COLO668 (cell line): Measurements from ENCODE around the gene TNRC18.
"Not testable (repeated sequence)": the region's sequence is repeated elsewhere in the genome, so short reads cannot be mapped to it uniquely, and the experiment has no call there.

Source experiments
- DNase-seq: peaks from one replicate; lab custom pipeline; 2025; ENCODE audit not compliant: unreplicated experiment; lab: John Stamatoyannopoulos, UW

The TNRC18 gene

DNA sequence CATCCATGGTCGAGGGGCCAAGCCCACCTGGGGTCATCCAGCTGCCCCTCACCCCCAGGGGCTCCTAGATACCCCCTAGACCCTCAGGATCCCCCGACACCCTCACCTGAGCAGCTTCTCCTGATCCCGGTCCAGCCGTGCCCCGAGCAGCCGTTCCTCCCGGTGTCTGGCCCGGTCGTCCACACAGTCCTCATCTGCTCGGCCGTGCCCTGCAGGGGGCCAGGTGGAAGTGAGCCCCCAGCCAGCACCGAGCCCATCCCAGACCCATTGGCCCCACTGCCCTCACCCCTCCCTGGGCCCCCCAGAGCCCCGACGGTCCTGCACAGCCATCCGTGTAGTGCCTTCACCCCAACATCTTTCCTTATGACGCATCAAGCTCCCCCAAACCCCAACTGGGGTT, 45.8 kb downstream of the TNRC18 start:
- DNase-seq: no peak

DNA sequence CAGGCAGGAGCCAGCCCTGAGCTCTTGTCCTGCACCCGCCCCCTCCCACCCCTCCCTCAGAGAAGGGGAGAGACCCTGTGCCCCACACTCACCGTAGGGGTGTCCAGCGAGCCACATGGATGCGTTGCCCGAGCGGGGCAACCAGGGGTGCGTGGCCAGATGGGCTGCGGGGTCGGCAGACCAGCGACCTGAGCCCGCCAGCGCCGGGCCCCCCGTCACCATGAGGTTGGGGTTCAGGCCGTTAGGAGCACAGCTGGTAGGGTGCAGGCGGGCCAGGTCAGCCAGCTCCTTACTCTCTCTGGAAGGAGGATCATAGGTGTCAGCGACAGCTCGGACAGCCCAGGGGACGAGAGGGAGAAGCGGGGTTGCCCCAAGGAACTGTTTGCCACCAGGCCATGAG, 46.4 kb downstream of the TNRC18 start:
- DNase-seq: no peak

DNA sequence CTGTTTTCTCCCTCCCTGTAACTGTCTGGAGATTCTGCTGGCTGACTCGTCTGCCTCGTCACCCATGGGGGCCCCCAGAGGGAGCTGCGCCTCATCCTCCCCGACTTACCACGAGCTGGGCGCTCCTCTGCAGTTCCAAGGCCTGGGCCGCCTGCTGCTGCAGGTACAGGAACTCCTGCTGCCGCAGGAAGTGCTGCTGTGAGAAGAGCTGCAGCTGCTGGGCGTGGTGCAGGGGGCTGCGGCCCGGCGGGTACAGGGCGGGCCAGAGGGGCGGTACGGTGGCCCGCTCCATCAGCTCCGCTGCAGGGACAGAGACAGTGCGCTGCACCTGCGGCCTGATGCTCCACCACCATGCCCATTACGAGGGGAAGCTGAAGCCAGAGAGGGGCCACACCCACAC, 47.7 kb downstream of the TNRC18 start:
- DNase-seq: no peak

DNA sequence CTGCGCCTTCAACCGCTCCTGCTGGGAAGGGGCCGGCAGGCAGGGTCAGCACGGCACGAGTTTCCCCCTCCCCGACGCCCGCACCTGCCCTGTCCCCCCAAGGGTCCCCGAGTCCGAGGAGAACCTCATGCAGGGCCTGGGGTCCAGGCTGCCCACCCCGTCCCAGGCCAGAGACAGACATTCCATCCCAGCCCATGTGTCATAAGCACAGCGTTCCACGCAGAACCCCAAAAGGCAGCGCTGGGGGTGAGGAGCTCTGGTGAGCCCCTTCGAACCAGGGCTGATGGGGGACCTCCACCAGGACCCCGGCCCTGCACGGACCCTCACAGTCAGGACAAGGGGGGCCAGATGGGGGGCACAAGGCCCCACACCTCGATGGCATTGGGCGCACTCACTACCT, 49.2 kb downstream of the TNRC18 start:
- no peak for DNase-seq

DNA sequence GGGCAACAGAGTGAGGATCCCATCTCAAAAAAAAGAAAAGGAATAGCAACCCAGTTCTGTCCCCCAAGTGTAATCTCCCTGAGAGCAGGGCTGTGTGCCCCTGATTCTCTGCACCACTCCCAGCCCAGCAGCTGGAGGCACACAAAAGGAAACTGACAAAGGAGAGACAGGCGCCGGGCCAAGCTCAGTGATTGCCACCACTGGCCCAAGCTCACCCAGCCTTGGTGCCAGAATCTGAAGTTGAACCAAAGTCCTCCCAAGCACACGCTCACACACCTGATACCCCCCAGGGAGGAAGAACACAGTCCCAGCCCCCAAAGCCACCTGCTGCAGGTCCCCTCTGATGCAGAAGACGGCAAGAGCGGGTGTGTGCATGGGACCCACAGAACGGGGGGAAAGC, 50.3 kb downstream of the TNRC18 start:
- no peak for DNase-seq

DNA sequence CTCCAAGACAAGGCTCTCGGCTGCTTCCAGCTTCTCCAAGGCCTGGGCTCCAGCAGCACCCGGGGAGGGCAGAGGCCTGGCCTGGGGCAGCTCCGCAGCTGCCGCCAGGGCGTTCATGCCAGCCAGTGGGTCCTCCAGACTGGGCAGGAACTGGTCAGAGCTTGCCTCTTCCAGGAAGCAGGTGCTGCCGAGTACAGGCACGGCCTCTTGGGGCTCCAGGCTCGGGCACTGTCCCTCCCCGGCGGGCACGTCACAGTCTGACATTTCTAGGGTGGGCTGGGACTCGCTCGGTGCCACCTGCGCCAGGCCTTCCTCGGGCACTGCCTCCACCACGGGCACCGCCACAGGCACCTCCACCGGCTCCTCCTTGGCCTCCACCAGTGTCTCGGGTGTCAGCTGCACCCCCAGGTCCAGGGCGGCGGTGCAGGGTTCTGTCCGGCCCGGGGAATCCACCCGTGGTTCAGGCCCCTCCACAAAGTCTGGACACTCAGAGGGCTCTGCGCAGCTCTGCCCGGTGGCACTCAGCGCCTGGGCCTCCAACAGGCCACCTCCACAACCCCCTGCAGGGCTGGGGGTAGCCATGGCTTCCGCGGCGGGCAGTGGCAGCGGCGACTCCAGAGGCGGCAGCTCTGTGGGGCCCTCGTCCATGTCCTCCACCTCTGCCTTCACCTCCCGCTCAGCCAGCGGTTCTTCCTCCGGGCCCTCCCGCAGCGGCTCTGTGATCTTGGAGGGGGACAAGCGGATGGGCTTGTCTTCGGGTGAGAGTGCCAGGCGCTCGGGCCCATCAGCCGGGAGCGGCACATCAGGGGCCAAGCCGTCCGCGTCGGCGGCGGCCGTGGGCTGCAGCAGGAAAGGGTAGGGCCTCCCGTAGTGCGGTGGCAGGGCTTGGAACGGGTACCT, 52.9 kb downstream of the TNRC18 start:
- no peak for DNase-seq

DNA sequence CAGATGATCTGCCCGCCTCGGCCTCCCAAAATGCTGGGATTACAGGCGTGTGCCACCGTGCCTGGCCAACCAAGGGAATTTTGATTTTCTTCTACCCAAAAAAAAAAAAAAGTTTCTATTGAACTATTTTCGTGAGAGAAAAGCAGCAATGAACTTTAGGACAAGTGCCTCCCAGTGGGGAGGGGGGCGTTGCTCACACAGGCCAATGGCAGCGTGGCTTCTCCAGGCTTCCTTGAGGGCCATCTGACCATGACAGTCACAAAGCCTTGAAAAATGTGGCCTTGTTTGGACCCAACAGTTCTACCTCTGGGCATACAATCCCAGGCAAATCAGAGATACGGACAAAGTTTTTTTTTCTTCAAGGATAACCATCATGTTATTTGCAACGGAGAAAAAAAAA, 56.0 kb downstream of the TNRC18 start:
- no peak for DNase-seq

DNA sequence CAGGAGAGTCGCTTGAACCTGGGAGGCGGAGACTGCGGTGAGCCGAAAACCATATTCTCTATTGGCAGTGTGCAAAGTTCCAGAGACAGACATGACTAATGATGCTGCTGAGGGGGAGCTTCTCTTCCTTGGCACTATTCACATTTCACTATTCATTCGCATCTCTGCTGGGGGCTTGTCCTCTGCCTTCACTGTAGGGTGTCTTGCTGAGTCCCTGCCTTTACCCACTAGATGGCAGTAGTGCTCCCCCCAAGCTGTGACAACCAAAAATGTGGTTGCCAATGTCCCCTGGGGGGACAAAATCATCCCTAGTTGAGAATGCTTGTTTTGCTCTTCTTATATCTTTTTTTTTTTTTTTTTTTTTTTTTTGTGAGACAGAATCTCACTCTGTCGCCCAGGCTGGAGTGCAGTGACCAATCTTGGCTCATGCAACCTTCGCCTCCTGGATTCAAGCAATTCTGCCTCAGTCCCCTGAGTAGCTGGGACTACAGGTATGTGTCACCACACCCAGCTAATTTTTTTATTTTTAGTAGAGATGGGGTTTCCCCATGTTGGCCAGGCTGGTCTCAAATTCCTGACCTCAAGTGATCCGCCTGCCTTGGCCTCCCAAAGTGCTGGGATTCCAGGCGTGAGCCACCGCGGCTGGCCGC, 57.5 kb downstream of the TNRC18 start:
- peak; percentile 68 for DNase-seq

DNA sequence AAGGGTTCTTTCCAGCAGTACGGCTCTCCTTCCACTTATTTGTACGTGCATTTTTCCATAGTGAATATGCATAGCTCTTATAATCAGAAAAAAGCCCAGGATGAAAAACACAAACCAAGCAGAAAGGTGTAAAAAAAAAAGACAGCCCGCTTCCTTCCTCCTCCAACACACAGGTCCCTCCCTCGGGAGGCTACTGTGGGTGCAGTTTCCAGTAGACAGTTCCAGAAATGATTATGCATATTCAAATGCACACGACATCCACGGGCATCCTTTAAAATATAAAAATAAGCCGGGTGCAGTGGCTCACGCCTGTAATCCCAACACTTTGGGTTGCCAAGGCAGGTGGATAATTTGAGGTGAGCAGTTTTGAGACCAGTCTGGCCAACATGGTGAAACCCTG, 59.9 kb downstream of the TNRC18 start:
- DNase-seq: no peak

DNA sequence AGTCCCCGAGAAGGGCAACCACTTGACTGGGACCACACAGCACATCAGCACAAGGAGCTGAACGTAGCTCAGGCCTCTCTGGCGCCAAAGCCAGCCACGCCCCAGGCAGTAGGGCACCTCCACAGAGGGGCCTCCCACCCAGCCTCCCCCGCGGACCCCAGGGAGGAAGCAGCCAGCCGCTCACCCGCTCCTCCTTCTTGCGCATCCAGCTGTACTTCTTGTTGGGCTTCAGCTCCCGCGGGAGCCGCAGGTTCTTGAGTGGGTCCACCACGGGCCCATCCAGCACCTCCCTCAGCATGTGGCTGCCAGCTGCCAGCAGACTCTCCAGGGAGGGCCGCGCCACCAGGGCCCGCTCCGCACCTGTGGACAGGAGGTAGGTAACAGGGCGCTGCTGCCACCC, 61.2 kb downstream of the TNRC18 start:
- DNase-seq: no peak

DNA sequence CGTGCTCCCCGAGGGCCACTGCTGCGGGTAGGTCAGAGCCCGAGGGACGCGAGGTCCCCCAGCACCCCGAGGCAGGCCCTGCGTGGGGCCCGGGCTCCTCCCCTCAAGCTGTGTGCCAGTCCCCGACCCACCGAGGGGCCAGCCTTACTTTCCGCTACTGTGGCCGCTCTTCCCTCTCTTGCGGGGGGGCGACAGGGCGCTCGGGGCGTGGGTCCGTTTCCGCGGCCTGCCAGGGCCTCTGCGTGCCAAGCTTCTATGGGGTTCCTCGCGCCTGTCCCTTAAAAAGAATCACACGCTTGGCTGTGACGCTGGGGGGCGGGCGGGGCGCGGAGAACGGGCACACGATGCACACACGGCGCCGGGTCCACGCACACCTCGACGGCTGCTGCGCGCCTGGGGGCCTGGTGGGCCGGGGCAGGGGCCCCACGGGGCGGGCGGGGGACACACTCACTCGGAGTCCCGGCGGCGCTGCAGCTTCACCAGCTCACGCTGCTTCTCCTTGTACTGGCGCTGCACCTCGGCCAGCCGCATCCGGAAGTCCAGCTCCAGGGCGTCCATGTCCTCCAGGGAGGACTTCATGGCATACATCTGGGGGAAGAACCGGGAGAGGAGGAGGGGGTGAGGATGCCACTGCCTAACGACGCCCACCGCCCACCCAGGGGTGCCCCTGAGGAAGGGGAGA, 62.0 kb downstream of the TNRC18 start:
- no peak for DNase-seq

DNA sequence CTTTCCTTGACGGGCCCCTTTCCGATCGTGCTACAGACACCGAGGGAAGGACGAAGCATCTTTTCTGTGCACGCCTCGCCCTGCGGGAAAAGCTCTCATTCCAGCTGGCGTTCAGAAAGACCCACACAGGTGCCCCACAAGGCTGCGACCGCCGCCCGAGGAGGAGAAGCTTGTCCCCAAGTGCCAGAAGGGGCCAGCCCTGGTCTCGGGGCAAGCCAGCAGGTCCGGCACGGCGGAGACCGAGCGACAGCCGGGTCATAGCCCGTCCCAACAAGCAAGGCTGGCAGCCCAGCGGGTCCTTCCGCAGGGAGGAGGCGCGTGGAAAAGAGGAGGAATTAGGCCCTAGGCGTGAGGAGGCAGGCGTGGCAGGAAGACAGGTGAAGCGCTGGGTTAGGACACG, 62.7 kb downstream of the TNRC18 start:
- DNase-seq: no peak

DNA sequence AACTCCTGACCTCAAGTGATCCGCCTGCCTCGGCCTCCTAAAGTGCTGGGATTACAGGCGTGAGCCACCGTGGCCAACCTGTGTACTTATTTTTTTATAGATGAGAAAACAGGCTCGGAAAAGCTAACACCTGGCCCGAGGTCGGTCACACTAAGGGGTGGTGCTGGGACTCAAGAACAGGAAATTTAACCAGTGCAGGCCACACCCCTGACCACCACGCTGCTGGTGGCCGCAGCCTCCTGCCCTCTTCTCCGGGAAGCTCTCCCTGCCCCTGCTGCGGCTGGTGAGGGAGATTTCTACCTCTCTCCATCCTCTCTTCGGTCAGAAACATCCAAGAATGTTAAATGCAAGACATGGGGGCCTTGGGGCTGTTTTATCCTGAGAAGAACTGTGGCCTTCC, 63.2 kb downstream of the TNRC18 start:
- no peak for DNase-seq

DNA sequence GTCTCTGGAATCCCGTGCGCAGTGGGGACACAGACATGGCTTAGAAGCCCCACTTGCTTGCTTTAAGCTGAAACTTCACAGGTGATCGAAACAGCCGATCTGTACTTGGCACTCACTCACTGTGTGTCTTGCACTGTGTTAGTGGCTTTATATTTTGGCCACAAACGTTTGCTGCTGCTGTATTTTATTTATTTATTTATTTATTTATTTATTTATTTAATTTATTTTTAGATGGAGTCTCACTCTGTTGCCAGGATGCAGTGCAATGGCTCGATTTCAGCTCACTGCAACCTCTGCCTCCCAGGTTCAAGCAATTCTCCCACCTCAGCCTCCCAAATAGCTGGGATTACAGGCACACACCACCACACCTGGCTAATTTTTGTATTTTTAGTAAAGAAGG, 63.6 kb downstream of the TNRC18 start:
- DNase-seq: not testable (repeated sequence)

DNA sequence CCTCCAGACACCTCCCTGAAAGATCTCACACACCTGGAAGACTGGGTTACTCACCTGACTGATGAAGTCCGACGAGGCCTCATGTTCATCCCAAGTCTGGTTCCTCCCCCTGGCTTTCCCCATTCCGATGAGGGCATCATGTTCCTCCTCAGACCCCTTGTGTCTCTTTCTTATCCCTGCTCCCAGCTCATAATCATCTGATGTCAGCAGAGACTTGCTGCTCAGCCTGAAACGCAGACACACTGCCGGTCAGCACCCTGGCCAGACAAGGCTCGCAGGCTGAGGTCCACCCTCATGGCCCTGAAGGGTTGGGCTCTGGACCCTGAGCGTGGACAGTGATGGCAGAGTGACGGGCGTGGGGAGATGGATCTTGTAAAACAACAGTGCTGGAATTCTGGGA, 64.3 kb downstream of the TNRC18 start:
- DNase-seq: no peak

DNA sequence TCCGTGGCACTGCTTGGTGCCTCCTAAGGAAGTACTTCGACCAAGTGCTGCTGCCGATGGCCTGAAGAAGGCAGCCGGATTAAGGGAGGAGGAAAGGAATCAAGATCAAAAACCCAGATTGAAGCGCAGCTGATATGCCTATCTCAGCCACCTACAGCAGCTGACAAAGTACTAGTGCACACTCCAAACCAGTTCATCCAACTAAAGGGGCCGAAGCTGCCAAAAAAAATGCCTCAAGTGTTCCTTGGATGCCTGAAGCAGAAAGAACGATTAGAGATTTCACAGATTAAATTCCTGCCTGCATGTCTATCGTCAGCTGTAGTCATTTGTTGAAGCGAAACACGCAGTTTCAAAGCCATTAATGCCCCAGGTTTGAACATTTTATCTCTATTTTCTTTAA, 65.7 kb downstream of the TNRC18 start:
- DNase-seq: no peak

DNA sequence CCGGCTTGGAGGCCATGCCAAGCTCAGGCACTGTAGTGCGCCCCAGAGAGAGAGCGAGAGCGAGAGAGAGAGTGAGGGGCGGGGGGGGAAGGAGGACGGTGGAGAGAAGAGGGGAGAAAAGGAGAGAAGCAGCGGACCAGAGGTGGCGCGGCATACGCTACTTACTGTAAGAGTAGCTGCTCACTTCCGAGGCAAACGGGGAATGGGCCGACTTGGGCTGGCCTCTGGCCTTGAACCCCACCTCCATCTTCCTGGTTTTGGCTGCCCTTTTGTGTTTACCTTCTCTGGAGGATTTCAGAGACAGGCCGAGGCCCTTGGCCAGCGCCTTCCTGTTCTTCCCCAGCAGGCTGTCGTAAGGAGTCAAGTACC, 66.9 kb downstream of the TNRC18 start:
- no peak for DNase-seq

DNA sequence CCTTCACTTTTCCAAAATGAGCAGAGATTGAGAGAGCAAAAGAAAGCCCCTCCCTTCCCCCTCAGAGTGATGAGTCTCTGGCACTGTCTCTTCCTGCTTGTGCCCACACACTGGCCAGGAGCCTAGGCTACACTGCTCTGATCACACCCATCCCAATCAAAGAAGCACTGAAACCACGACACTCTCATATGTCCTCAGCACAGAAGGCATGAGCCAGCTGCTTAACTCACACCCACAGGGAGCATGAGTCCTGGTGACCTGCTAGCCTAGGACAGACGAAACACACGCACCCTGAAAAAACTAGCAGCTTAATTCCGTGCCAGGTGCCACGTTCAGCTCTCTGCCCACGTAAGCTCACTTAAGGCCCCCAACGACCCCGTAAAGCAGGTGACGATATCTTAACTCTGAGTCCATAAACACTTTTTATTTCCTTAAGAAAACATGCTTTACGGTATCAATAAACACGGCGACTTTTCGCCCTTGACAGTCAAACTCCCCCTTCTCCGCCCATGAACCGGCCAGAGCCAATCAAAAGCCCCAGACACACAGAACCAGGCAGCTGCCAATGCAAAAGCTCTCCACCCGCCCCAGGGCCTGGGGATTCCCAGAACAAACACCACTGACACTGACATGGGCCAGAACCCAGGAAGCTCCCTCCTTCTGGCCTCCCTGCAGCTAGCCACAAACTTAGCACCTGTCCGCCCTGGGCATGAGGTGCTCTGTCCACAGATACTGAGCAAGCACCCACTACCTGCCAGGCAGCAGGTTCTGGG, 69.0 kb downstream of the TNRC18 start:
- DNase-seq: peak; percentile 97

DNA sequence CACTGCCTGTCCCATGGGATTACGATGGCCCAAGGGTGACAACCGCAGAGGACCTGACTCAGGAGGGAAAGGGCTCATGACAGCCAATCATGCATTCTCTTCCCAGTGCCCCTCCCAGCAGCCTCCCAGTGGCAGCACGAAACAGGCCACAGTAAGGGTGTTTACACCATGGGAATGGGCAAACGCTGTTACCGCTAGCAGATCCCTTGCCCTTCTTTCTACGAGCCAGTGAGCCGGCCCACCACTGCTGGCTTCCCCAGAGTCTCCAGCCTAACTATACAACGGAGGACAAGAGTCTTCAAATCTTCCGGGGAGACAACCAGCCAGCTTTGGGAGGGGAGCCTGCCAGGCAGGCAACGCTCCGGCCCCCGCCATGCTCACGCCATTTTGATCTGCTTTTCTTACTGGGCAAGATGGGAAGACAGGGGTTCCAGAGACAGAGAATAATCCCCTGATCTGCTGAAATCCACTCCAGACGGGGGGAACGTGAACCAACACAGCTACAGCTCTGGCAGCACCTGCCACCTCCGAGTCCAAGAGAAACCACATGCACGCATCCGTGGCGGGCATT, 71.1 kb downstream of the TNRC18 start:
- DNase-seq: no peak

DNA sequence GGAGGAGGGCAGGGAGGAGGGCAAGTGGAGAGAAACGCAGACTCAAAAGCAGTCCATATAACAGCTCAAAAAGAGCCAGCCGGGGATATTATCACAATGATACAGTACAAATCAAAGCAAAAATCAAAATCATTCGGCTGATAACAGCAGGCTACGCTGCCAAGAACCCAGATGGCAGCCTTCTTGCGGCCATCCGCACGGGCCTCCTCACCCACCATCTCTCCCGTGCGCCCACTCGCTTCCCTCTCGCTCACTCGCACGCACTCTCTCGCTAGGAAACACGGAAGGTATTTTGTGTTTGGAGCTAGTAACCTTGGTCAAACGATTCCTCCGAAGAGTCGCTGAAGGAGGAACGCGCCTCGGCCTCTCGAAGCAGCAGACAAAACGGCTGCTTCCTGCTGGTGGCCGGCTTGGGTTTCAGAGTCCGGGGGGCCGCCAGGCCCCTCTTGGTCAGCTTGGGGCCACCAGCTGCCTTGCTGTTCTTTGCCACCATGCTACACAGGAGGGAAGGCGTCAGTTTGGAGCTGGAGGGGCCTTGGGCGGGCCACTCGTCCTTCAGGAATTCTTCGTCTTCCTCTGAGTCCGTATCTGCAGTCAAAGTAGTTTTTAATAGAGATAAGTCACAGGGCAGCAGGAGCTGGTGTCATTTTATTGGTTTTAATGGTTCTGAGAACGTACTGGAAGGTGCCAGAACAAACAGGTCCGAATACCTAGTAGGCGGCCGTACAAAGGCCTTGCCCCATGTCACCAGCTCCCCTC, 71.9 kb downstream of the TNRC18 start:
- no peak for DNase-seq
